BLaER1 (cell line): ENCODE data around the gene CCDC88C.

Source experiments
- H3K27ac ChIP-seq: shearing (Covaris generic); formaldehyde crosslinking; 2 replicates; pipeline ENCODE4 v1.8.1; 2022
- H3K27me3 ChIP-seq: shearing (Covaris generic); formaldehyde crosslinking; 2 replicates; pipeline ENCODE4 v1.8.1; 2022
- H3K36me3 ChIP-seq: shearing (Covaris generic); formaldehyde crosslinking; 2 replicates; pipeline ENCODE4 v1.8.1; 2022
- H3K4me1 ChIP-seq: shearing (Covaris generic); formaldehyde crosslinking; 2 replicates; pipeline ENCODE4 v1.8.1; 2022
- H3K4me2 ChIP-seq: shearing (Covaris generic); formaldehyde crosslinking; 2 replicates; pipeline ENCODE4 v1.8.1; 2022
- H3K4me3 ChIP-seq: shearing (Covaris generic); formaldehyde crosslinking; 2 replicates; pipeline ENCODE4 v1.8.1; 2022
- H3K9ac ChIP-seq: shearing (Covaris generic); formaldehyde crosslinking; 2 replicates; pipeline ENCODE4 v1.8.1; 2022
- H3K9me3 ChIP-seq: shearing (Covaris generic); formaldehyde crosslinking; 2 replicates; pipeline ENCODE4 v1.8.1; 2022
- H4K20me1 ChIP-seq: shearing (Covaris generic); formaldehyde crosslinking; 2 replicates; pipeline ENCODE4 v1.8.1; 2022
- Cebpa-rat ChIP-seq: shearing (Covaris generic); IDR thresholded peaks from 2 replicates; pipeline ENCODE4 v1.8.1; 2022

CCDC88C gene

GRCh38 chr14:91261115-91261514, 156.5 kb downstream of the CCDC88C start:
- H3K9me3 ChIP-seq: no peaks in the 10 kb centered on the region
- no peak overlapping the region for H3K9ac ChIP-seq
- no peak overlapping the region for H3K27ac ChIP-seq
- TF ChIP-seq Cebpa-rat: no peak
- H3K27me3 ChIP-seq: peaks cover 30% of the 10 kb centered on the region
- peaks cover 38% of the 10 kb centered on the region for H3K4me1 ChIP-seq
- no peaks in the 10 kb centered on the region for H3K36me3 ChIP-seq
- no peak overlapping the region for H3K4me3 ChIP-seq
- H3K4me2 ChIP-seq: peak overlapping the region; percentile 43
- H4K20me1 ChIP-seq: peaks cover 19% of the 10 kb centered on the region

- Histone ChIP-seq H4K20me1 (peaks cover 2% of the 10 kb centered on the region; the same call in 1 of the 2 replicates), H3K9me3 (no peaks in the 10 kb centered on the region), H3K27me3 (peaks cover 13% of the 10 kb centered on the region), H3K4me2 (no peak overlapping the region), H3K36me3 (no peaks in the 10 kb centered on the region), H3K27ac (no peak overlapping the region), H3K9ac (no peak overlapping the region), H3K4me3 (no peak overlapping the region), H3K4me1 (peaks cover 44% of the 10 kb centered on the region)
- TF ChIP-seq Cebpa-rat: no peak
Observed at GRCh38 chr14:91258876-91259275, 158.7 kb downstream of the CCDC88C start.

GRCh38 chr14:91258011-91258618, 159.5 kb downstream of the CCDC88C start:
- no peaks in the 10 kb centered on the region for H3K36me3 ChIP-seq
- H3K27me3 ChIP-seq: peaks cover 13% of the 10 kb centered on the region; the same call in 1 of the 2 replicates
- H3K27ac ChIP-seq: no peak overlapping the region
- H3K4me1 ChIP-seq: peaks cover 50% of the 10 kb centered on the region
- H3K9ac ChIP-seq: no peak overlapping the region; the same call in 1 of the 2 replicates
- no peaks in the 10 kb centered on the region for H3K9me3 ChIP-seq
- TF ChIP-seq Cebpa-rat: no peak
- peak overlapping the region; percentile 41 for H3K4me2 ChIP-seq
- no peak overlapping the region for H3K4me3 ChIP-seq
- H4K20me1 ChIP-seq: no peaks in the 10 kb centered on the region

GRCh38 chr14:91257328-91258010, 160.2 kb downstream of the CCDC88C start:
- Histone ChIP-seq H3K27ac (no peak overlapping the region), H3K9ac (no peak overlapping the region), H3K36me3 (no peaks in the 10 kb centered on the region), H4K20me1 (no peaks in the 10 kb centered on the region), H3K4me1 (peaks cover 56% of the 10 kb centered on the region), H3K9me3 (no peaks in the 10 kb centered on the region), H3K4me3 (no peak overlapping the region), H3K4me2 (peak overlapping the region; percentile 41), H3K27me3 (peaks cover 19% of the 10 kb centered on the region; the same call in 1 of the 2 replicates)
- TF ChIP-seq Cebpa-rat: no peak

- Histone ChIP-seq H3K9ac (no peak overlapping the region), H3K4me2 (0 out of 2 replicates have a peak overlapping the region, but pooled peaks have one; percentile 41), H3K27ac (no peak overlapping the region), H4K20me1 (no peaks in the 10 kb centered on the region), H3K27me3 (peaks cover 20% of the 10 kb centered on the region; the same call in 1 of the 2 replicates), H3K9me3 (no peaks in the 10 kb centered on the region), H3K4me3 (no peak overlapping the region), H3K4me1 (peaks cover 56% of the 10 kb centered on the region), H3K36me3 (no peaks in the 10 kb centered on the region)
- no peak for TF ChIP-seq Cebpa-rat
Observed at GRCh38 chr14:91256661-91257060, 161.0 kb downstream of the CCDC88C start.

- no peaks in the 10 kb centered on the region for H3K36me3 ChIP-seq
- no peak overlapping the region for H3K4me3 ChIP-seq
- no peak overlapping the region for H3K27ac ChIP-seq
- peaks cover 58% of the 10 kb centered on the region for H3K4me1 ChIP-seq
- H3K4me2 ChIP-seq: peak overlapping the region; percentile 97; the same call in 1 of the 2 replicates
- no peaks in the 10 kb centered on the region for H3K9me3 ChIP-seq
- no peaks in the 10 kb centered on the region for H4K20me1 ChIP-seq
- H3K9ac ChIP-seq: no peak overlapping the region
- peaks cover 20% of the 10 kb centered on the region; the same call in 1 of the 2 replicates for H3K27me3 ChIP-seq
- no peak for TF ChIP-seq Cebpa-rat
Observed at GRCh38 chr14:91255026-91255695, 162.5 kb downstream of the CCDC88C start.

- no peak overlapping the region for H3K9ac ChIP-seq
- H3K4me2 ChIP-seq: peak overlapping the region; percentile 97
- no peak overlapping the region for H3K27ac ChIP-seq
Observed at GRCh38 chr14:91254461-91254860, 163.2 kb downstream of the CCDC88C start.

GRCh38 chr14:91253795-91254323, 163.8 kb downstream of the CCDC88C start:
- Histone ChIP-seq H3K9me3 (no peaks in the 10 kb centered on the region), H3K27me3 (peaks cover 20% of the 10 kb centered on the region; the same call in 1 of the 2 replicates), H3K4me3 (peak overlapping the region; percentile 75), H3K4me2 (peak overlapping the region; percentile 97), H3K4me1 (peaks cover 71% of the 10 kb centered on the region), H3K36me3 (no peaks in the 10 kb centered on the region), H4K20me1 (no peaks in the 10 kb centered on the region), H3K27ac (peak overlapping the region; percentile 66), H3K9ac (peak overlapping the region; percentile 68)
- TF ChIP-seq Cebpa-rat: no peak

More at GRCh38 chr14:91254461-91254860, 163.2 kb downstream of the CCDC88C start:
- peaks cover 65% of the 10 kb centered on the region for H3K4me1 ChIP-seq
- H3K4me3 ChIP-seq: no peak overlapping the region
- peaks cover 20% of the 10 kb centered on the region; the same call in 1 of the 2 replicates for H3K27me3 ChIP-seq
- H3K36me3 ChIP-seq: no peaks in the 10 kb centered on the region
- TF ChIP-seq Cebpa-rat: no peak
- H4K20me1 ChIP-seq: no peaks in the 10 kb centered on the region
- H3K9me3 ChIP-seq: no peaks in the 10 kb centered on the region

GRCh38 chr14:91252871-91253794, 164.5 kb downstream of the CCDC88C start:
- Histone ChIP-seq H4K20me1 (no peaks in the 10 kb centered on the region), H3K9ac (peak overlapping the region; percentile 68), H3K36me3 (no peaks in the 10 kb centered on the region), H3K27ac (peak overlapping the region; percentile 66), H3K27me3 (peaks cover 20% of the 10 kb centered on the region; the same call in 1 of the 2 replicates), H3K4me1 (peaks cover 74% of the 10 kb centered on the region), H3K4me2 (peak overlapping the region; percentile 97), H3K9me3 (no peaks in the 10 kb centered on the region), H3K4me3 (peak overlapping the region; percentile 75)
- TF ChIP-seq Cebpa-rat: no peak
